HPDE6-E6E7 (cell line): ENCODE measurements around the gene MZT2A.
"Not testable (repeated sequence)": the region's sequence is repeated elsewhere in the genome, so short reads cannot be mapped to it uniquely, and the experiment has no call there.

Experiments used
- DNase-seq: peaks from one replicate; pipeline ENCODE4 v3.0.0; 2011; ENCODE audit warnings: missing footprints; ENCODE audit errors: extremely low spot score

Gene MZT2A

GRCh38 chr2:131520526-131520925, 28.3 kb upstream of the MZT2A start:
- DNase-seq = no peak

GRCh38 chr2:131519871-131520470, 27.8 kb upstream of the MZT2A start:
- DNase-seq = not testable (repeated sequence)

GRCh38 chr2:131519466-131519865, 27.3 kb upstream of the MZT2A start:
- no peak for DNase-seq

DNA sequence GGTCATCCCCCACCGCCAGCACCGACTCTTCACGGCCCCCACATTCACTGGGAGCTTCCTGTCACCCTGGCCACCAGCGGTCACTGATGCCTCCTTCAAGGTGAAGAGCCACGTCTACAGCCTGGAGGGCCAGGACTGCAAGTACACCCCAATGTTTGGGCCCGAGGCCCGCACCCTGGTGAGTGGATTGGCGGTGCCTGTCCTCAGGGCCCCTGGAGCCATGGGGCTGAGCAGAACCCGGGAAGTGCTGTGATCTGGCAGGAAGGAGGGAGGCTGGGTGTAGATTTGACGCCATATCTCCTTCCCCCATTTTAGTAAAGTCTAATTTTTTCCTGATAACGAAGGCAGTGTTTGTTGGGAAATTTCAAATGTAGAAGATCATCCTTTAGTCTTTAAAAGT, 26.3 kb upstream of the MZT2A start:
- DNase-seq = not testable (repeated sequence)

DNA sequence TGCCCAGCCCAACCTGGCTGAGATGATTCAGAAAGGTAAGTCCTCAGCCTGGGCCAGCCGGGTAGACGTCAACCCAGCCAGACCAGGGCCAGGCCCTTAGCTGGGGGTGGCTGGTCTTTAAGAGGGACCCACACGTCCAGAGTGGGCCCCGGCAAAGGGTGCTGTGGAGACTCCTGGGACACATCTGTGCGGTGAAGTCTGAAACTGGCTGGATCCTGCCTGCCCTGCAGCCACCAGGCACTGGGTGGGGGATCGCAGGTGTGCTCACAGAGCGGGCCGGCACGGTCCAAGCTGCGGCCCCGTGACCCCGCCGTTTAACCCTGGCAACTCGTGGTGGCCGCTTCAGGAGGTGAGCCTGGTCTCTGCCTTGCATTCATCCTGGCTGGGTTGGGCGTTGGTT, 25.7 kb upstream of the MZT2A start:
- DNase-seq = not testable (repeated sequence)

- DNase-seq = no peak
Measured at GRCh38 chr2:131517106-131517831, 25.1 kb upstream of the MZT2A start.

DNA sequence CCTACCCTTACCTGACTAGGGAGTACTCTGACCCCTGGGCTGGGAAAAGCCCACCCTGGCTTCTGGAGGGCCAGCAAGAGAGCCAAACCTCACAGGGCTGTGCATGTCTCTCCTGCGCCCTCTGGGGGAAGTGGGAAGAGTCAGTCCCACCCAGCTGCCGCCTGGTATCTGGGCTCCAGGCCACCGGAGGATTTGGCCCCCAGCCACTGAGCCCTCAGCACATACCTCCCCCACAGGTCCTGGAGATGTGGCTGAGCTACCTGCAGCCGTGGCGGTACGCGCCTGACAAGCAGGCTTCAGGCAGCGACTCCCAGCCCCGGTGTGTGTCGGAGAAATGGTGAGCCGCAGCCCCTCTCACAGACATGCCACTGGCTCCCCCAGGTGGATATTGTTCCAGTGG, 24.4 kb upstream of the MZT2A start:
- DNase-seq = not testable (repeated sequence)

DNA sequence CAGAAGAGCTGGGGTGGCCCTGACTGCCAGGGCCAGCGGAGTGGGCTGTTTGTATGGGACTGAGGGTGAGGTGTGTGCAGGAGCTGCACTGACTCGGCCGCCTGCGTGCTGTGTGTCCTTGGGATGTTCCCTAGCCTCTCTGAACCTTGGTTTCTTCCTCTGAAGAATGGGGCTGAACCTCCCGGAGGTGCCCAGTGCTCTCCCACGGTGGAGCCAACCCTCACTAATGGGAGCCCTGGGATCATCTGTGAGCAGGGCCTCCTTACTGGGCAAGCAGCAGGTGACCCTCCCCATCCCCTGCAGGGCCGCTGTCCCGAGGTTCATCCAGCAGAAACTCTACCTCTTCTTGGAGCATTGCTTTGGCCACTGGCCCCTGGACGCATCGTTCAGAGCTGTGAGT, 23.8 kb upstream of the MZT2A start:
- DNase-seq = no peak

GRCh38 chr2:131515235-131515634, 23.0 kb upstream of the MZT2A start:
- not testable (repeated sequence) for DNase-seq

- not testable (repeated sequence) for DNase-seq
Measured at GRCh38 chr2:131514408-131515166, 22.4 kb upstream of the MZT2A start.

GRCh38 chr2:131511969-131512870, 20.0 kb upstream of the MZT2A start:
- DNase-seq = not testable (repeated sequence)

DNA sequence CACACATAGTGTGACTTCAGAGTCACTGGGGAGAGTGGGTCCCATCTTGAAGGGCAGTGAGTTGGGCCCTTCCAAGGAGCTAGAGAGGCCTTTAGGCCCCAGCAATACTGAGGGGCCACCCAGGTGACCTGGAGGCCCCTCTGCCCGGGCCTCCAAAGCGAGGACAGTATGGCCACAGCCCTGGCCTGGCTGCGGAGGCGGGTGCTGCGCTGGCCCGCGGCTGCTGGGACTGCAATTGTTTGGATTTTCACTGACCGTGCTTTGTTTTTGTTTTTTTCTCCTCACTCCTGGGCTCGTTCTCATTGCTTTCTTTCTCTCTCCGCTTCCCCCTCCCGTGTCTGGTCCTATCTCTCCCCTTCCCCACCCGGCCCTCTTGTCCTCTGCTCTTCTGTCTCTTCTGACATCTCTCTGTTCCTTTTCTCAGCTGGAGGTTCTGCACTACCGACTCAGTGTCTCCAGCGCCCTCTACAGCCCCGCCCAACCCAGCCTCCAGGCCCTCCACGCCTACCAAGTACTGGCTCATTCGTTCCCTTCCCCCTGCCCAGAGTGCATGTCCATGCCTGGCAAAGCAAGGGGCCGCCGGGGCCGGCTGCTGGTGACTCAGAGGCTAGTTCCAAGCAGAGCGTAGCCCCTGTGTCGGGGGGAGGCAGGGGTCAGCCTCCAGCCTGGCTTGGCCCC, 19.2 kb upstream of the MZT2A start:
- DNase-seq = not testable (repeated sequence)

DNA sequence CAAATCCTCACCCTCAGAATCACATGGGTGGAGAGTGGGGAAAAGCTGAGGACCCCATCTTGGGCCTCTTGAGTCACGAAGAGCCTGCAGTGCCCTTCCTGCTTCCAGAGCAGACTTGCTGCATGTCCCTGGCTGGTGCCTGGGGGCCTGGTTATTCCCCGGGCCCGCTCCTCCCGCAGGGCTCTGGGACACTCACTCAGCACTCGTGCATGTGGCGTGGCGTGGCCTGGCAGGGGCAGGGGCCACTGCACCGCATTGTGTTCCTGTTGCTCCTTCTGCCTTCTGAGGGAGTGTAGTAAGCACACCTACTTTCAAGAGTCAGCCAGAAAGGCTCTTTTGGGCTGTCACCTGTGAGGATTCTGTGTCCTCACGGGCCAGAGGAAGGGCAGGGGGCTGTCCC, 17.4 kb upstream of the MZT2A start:
- no peak for DNase-seq

DNA sequence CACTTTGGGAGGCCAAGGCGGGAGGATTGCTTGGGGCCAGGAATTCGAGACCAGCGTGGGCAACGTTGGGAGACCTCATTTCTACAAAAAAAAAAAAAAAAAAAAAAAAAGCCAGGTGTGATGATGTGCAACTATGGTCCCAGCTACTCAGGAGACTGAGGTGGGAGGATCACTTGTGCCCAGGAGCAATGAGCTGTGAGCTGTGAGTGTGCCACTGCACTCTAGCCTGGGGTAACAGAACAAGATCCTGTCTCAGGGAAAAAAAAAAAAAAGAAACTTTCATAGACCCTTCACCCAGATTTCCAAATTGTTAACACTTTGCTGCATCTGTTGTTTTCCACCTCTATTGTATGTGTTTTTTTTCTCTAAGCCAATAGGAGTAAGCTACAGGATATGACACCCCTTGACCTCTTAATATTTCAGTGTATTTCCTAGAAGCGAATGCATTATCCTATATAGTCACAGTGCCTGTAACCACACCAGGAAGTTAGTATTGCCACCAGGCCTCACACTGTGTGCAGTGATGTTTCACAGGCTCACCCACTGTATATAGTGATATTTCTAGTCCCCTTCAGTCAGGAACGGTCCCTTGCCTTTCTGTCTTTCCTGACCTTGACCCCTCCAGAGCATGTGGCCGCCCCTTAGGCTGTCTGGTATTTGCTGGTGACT, 12.0 kb upstream of the MZT2A start:
- not testable (repeated sequence) for DNase-seq

GRCh38 chr2:131503587-131503986, 11.4 kb upstream of the MZT2A start:
- DNase-seq = not testable (repeated sequence)

DNA sequence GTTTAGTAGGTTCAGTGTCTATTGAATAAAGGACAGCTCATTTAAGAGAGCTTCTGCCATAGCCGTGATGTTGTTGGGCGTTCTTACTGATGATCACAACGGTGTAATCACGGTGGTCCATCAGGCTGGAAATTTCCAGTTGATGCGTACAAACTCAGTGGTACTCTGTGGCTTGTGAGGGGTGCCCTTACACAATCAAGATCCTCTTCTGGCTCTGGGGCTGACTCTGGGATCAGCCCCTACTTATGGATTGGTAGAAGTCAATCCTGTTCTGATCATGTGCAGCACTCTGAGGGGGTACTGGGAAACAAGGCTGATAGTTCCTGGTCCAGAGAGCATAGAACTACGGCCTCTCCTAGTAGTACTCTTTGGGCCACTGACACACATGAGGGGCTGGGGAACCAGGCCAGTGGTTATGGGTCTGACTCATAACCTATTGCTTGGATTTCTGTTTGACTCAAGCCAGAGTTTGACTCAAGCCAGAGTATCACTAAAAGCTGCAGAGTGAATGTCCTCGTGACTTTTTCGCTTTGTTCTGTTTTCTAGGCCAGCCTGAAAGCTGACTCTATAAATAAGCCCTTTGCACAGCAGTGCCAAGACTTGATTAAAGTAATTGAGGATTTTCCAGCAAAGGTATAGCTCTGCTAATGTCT, 6.2 kb upstream of the MZT2A start:
- DNase-seq = not testable (repeated sequence)

GRCh38 chr2:131495506-131495905, 3.3 kb upstream of the MZT2A start:
- DNase-seq = not testable (repeated sequence)

GRCh38 chr2:131493199-131493968, 1.2 kb upstream of the MZT2A start:
- DNase-seq = no peak
